SK-MEL-5 (cell line): Measurements from ENCODE around the gene PRR23E. TPM values are rescaled to one million over a fixed set of nuclear protein-coding genes. Genes with fewer than 3 reads are reported as not detected.

Experiments
- DNase-seq: peaks from one replicate; pipeline ENCODE4 v3.0.0-alpha.2; 2016; ENCODE audit warnings: low read depth, low spot score
- in situ Hi-C: cut with HindIII; loops from 2 replicates; pipeline ENCODE4 v1.10.0; 2016; ENCODE audit warnings: low sequenced_read_pairs, high pct_unique_total_duplicates, low pct_unique_long_range_greater_than_20kb
- total RNA-seq: library from RNA; depleted of rRNA; stranded (reverse); fragments of >200 nt; shearing (Covaris generic); gene quantifications from 2 replicates; pipeline ENCODE4 v1.2.3, GENCODE V29; 2014

The PRR23E gene
- total RNA-seq, 1 experiment from 2014 or later = not detected

DNA sequence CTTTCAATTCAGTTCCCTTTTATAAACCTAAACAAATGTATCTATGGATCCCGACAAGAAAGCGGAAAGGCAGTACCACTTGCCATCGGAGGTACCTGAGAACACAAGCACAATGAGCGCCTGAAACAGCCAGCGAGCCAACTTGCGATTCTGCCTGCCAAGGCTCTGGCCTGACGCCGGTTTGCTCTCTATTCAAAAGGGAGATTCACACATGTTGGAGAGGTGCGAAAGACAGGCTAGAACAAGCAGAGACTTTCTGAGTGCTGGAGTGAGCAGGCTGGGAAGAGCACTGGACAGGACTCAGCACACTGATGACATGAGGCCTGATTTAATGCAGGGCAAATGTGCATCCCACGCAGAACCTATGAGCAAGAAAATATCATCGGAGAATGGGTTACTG is 17.7 kb upstream of the PRR23E start:
- DNase-seq = no peak
- in situ Hi-C loops = no loop called here

DNA sequence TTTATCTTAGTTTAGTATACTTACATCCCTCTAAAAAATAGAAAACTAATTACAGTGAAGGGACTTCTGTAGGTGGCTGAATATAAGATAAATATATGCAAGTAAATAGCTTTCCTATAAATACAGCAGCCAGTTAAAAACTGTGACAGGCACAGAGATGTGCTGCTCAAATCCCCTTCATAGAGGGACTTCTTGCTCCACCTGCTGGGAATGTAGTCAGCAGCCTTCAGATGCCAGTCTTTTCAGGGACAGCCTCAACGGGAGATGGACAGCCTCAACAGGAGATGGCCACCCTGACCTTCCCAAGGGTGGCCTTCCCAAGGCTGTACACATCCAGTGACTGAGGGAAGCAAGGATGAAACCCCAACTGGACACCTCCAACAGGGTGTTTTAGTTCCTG is 15.7 kb upstream of the PRR23E start:
- DNase-seq = peak; percentile 30
- in situ Hi-C loops = no loop called here

DNA sequence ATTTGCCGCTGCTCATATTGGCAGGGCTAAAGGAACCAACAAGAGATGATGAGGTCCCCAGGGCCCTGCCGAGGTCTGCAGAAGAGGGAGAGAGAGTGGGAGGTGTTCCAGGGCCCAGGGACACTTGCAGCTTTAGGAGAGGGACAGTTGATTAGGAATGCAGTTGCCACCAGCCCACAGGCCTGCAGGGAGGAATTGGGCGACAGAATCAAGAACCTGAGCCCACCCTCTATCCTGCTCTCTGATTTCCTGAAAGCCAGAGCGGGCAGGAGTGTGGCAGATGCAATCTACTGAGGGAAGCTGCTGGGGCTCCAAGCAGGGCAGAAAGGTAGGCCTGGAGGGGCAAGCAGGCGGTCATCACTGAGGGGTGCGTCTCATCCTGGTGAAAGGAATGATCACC is 12.1 kb upstream of the PRR23E start:
- in situ Hi-C loops = no loop called here

GRCh38 chr3:127182431-127182830 is 10.5 kb upstream of the PRR23E start:
- no peak for DNase-seq
- in situ Hi-C loops = no loop called here

More for the DNA sequence above, 12.1 kb upstream of the PRR23E start:
- no peak for DNase-seq

DNA sequence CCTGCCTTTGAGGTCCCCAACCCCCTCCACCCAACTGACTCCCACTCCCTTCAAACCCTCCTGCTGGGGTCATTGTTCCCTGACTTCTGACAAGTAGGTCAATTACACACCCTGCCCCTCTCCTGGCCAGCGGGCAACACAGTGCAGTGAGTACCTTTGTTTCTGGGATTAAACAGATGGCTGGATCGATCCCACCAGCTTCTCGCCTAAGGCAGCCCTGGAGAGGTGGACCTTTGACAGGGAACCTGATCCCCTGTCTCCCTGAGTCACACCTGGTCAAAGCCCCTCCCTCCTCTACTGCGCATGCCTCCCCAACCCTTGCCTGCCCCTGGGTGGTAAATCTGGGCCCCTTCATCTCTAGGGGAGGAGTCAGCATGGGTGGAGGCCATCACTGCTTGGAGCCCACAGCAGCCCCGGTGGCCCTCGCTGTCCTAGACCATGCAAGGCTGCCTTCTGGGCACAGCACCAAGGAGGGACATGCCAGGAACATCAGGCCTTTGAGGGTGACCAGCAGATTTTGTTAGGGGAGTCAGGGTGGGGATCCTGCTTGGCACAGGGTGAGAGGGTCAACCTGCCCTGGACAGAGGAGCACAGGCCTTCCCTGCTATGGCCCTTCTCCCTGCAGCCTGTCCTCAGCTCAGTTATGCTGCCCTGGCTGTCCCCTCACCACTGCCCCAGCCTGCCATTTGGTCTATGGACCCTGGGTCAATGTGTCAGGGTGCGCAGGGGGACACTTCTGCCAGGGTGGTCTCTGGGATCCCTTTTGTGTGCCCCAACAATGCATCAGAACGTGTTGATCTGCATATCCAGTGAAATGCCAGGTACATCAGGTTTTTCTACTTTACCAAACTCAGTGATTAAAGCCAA is 9.8 kb upstream of the PRR23E start:
- no peak for DNase-seq
- in situ Hi-C loops = no loop called here

DNA sequence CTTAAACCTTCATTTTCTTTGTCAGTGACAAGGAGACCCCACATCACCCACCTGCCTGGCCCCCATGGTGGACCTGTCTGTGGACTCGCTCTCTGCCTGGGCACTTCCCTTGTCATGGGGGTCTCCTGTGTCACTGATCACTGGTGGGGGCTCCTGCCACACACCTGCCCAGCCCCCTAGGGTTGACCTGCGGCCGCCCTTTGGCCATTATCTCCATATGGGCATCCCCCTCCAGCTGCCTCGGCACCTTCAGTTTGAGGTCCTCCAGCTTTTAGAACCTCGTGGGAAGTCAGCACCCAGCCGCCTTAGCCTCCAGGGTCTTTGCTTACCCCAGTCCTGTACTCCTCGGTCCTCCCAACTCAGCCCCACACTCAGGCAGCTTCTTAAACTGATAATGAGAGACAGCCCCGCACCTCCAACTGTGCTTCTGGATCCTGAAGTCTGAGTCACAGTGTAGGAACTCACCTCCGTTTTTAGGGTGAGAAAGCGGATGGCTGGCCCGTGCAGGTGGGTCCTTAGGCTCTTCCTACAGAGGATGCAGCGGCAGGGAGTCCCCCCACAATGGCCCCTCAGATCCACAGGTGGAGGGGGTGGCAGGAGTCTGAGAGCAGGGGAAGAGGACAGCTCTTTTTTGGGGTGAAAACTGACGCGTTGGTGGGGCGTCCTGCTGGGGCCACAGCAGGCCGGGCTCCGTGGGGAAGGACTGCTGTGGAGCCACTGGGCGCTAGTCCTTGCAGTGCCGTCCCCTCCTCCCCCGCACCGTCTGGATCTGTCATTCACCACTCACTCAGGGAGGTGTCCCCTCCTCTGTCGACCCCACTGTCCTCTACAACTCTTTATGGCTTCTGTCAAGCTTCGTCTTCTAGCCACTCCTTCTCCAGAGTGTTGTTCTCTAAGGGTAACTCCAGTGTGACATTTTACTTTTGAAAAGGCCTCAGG is 8.7 kb upstream of the PRR23E start:
- in situ Hi-C loops = no loop called here
- DNase-seq = no peak

DNA sequence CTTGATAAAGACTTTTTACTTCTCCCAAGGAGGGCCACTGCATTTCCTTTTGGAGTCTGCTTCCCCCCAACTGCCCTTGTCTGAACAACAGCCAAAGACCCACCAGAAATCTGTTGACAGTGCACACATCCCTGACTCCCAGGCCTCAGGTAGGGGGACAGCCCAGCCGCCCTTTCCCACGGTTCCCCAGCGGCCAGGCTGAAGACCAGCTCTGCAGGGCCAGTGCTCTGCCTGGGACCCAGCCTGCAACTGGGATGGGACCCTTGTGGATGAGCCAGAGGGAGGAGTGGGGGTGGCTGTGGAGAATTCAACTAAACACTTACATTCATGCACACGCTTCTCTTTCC is 8.1 kb upstream of the PRR23E start:
- in situ Hi-C loops = no loop called here
- no peak for DNase-seq

DNA sequence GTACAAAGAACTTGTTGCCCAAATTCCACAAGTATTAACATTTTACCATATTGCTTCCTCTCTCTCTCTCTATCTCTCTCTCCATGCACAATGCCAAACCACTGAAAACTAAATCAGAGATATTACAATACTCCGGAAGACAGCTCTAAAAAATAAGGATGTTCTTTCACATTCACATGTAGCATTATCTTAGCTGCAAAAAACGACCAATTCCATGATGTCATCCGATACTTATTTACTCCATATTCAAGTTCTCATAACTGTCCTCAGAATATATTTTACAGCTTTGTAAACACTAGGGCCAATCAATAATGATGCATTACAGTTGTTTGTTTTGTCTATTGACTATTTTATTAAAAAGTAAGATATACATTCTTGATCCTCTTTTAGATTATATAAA is 7.7 kb upstream of the PRR23E start:
- no peak for DNase-seq
- in situ Hi-C loops = no loop called here

GRCh38 chr3:127185962-127186674 is 6.8 kb upstream of the PRR23E start:
- DNase-seq = no peak
- in situ Hi-C loops = no loop called here

- DNase-seq = no peak
- in situ Hi-C loops = no loop called here
Observed at GRCh38 chr3:127187316-127187715, 5.6 kb upstream of the PRR23E start.

DNA sequence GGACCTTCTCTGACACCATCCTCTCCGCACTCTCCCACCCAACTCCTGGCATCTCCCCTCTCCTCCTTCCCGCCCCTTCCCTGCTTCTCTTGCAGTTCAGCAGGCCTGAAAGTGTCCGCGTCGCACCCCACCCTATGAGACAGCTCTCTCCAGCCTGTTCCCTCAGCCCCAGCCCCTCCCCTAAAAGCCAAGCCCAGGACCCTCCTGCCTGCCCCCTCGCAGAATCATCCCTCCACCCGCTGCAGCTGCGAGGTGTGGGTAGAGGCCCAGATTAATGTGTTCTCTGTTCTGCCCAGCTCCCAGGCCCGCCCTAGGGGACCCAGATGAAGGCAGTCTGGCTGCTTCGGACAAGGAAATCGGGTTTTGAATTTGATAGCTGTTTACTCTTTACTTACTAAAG is 410 bp downstream of the PRR23E start:
- no peak for DNase-seq
- in situ Hi-C loops = no loop called here

DNA sequence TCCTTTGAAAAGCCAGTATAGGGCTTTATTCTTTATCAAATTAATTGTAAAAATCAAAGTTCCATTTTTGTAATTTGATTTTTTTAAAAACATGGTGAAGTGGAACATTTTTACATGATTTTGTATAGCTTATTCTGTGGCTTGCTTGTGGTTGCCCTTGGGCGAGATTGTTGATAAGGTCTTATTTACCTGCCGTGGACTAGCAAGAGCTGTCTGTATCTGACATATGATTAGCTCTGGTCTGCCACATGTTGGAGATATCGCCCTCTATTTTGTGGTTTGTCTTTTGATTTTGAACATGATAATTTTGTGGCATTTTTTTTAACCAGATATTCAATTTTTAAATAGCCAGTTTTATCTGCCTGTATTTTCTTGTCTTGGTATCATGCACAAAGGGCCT is 844 bp downstream of the PRR23E start:
- in situ Hi-C loops = no loop called here
- DNase-seq = no peak

DNA sequence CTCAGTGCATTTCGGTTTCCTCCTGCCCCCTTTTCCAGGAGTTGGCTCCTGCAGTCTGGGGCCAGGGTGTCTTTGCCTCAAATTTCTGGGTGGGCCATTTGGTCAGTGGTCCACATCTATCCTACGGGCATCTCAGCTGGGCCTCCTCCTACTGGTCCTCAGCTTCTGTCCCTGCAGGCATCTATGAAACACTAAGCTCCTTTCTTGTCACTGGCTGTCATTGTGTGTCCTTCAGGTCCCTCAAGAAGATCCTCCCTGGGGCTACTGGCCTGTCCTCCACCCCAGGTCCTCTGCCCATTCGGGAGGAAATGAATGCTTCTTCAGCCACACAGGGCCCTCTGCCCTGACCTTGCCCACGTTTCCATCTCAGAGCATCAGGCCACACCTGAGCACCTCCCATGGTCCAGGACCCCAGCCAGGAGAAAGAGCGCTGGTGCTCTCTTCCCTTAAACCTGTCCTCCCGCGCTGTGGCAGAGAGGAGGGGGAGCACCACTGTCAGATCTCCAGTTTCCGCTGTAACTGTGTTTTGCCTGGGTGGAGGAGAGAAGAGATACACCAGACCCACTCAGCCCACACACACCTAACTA is 1.8 kb downstream of the PRR23E start:
- in situ Hi-C loops = no loop called here
- no peak for DNase-seq

GRCh38 chr3:127195417-127195816 is 2.5 kb downstream of the PRR23E start:
- DNase-seq = no peak
- in situ Hi-C loops = no loop called here

DNA sequence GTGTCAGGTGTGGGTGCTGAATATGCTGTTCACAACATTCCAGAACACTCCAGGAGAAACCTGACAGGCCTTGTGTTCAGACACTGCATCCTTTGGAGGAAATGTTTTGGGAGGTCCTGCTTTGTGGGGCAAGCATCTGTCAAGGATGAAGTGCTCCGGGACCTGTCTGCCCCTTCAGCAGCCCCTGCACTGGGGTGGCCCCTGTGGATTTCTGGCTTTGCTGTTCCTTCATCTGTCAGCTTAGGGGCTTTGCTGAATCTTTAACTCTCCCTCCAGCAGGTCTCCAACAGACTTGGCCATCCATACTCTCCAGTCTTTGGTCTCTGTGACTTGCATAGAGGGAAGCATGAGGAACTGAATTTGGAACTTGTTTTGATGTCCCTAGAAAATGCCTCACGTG is 3.1 kb downstream of the PRR23E start:
- in situ Hi-C loops = no loop called here

DNA sequence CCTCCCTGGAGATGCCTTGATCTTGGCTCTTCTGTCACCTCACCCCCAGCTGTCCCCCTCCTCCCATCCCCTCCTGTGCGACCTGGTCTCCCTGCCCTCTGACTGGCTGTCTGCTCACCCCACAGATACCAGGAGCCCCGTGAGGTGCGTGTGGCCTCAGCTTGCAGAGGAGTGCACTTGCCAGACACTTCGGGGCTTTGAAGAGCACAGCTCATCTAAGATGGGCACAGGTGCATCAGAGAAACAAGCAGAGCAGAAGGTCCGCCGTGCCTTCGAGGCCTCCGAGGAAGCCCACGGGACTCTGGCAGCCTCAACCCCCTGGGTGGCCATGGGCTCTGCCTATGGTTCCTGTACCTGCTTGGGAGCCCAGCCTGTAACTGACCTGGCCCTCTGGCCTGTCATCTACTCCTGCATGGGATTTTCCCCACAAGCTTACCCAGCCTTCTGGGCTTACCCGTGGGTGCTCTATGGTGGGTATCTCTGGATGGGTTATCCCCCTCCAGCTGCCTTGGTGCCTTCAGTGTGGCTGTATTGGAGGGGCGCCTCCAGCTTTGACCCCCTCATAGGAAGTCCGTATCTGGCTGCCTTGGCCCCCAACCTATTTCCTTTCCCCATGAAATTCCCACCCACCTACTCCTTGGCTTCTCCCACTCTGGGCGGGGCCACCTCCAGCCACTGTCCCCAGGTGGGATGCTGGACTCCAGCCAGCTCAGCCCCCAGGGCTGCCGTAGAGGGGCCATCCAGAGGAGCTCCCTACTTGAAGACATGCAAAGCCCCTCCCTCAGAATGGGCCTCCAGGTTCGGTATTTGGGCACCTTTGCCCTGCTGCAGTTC is 3.8 kb downstream of the PRR23E start:
- DNase-seq = no peak
- in situ Hi-C loops = no loop called here

More for the DNA sequence above, 3.1 kb downstream of the PRR23E start:
- no peak for DNase-seq
